HCT116 (cell line): ENCODE results near the gene TBRG4.

Source experiments
- CBX3 ChIP-seq: IDR thresholded peaks from 2 replicates; pipeline ENCODE4 v1.6.1; 2012; ENCODE audit warnings: low read depth
- EZH2 ChIP-seq: fragments of 200-600 bp; sonication (generic); IDR thresholded peaks from 2 replicates; pipeline ENCODE4 v1.6.1; 2017; ENCODE audit warnings: antibody characterized with exemption, mixed run types
- EZH2phosphoT487 ChIP-seq: fragments of 200-600 bp; IDR thresholded peaks from 2 replicates; pipeline ENCODE4 v1.6.1; 2018; ENCODE audit warnings: antibody characterized with exemption, borderline replicate concordance
- JUND ChIP-seq: IDR thresholded peaks from 2 replicates; pipeline ENCODE4 v1.6.1; 2012
- POLR2A ChIP-seq: IDR thresholded peaks from 2 replicates; pipeline ENCODE4 v1.7.0; 2011; ENCODE audit warnings: borderline replicate concordance; ENCODE audit not compliant: insufficient read depth, insufficient read length; ENCODE audit errors: extremely low read depth
- POLR2AphosphoS5 ChIP-seq: IDR thresholded peaks from 2 replicates; pipeline ENCODE4 v1.6.1; 2011; ENCODE audit warnings: mild to moderate bottlenecking, low read depth, low read length, moderate library complexity
- RAD21 ChIP-seq: IDR thresholded peaks from 2 replicates; pipeline ENCODE4 v1.6.1; 2012; ENCODE audit warnings: low read depth, mild to moderate bottlenecking
- SIN3A ChIP-seq: IDR thresholded peaks from 2 replicates; pipeline ENCODE4 v1.6.1; 2012; ENCODE audit warnings: low read depth
- SP1 ChIP-seq: IDR thresholded peaks from 2 replicates; pipeline ENCODE4 v1.6.1; 2012; ENCODE audit warnings: low read depth
- TCF7L2 ChIP-seq: IDR thresholded peaks from 2 replicates; pipeline ENCODE4 v1.7.0; 2011; ENCODE audit warnings: borderline replicate concordance, inconsistent platforms; ENCODE audit not compliant: insufficient read depth, insufficient read length; ENCODE audit errors: extremely low read depth
- TF ChIP-seq, protein P1 (sequence below), 3 experiments: fragments of 200-600 bp in 1 of 3; sonication (generic) in 1 of 3; IDR thresholded peaks in 2 of 3; conservative IDR thresholded peaks in 1 of 3; 2 replicates each; pipeline ENCODE4 v1.5.1; 2012 to 2017; ENCODE audit warnings: low read depth in 2 of 3, low read length in 2 of 3, antibody characterized with exemption in 1 of 3, borderline replicate concordance in 1 of 3, control low read depth in 1 of 3, mild to moderate bottlenecking in 1 of 3, mixed read lengths in 1 of 3, mixed run types in 1 of 3, moderate library complexity in 1 of 3; ENCODE audit not compliant: insufficient read depth in 1 of 3
- TF ChIP-seq, protein P2 (sequence below): IDR thresholded peaks from 2 replicates; pipeline ENCODE4 v1.6.1; 2012

DNA sequence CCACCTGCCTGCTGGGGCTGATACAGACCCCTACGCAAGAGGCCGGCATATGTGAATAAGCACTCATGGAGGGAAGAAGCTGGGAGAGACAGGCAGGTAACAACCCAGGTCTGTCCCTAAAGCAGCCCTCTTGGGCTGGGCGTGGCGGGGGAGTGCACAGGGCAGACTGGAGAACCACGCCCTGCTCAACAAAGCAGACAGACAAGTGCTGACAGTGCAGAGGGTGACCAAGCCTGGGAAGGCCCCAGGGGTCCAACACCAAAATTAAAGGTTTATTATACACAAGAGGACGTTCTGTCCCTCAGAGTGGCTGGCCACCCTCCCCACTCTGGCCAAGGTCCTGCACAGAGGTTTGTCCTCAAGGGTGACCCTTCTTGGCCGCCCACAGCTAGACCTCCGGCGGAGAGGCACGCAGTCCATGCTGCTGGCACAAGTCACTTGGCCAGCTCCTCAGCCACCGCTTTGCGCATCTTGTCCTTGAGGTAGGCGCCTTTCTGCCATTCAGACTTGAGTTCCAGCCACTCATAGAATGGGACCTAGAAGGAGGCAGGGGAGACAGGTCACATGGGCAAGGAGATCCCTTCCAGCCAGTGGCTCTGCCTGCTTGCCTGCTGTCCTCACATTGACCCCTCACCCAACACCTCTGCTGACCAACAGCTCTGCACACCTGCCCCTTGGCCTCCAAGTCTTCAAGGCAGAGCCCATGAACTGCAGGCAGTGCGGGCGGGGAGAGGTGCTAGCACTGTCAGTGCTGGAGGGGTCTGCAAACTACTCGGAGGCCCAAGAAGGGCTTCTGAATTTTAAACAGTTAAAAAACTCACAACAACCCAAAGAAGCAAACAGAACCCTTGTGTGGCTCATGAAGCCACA is 11.4 kb downstream of the TBRG4 start:
- TF ChIP-seq, protein P1, sequence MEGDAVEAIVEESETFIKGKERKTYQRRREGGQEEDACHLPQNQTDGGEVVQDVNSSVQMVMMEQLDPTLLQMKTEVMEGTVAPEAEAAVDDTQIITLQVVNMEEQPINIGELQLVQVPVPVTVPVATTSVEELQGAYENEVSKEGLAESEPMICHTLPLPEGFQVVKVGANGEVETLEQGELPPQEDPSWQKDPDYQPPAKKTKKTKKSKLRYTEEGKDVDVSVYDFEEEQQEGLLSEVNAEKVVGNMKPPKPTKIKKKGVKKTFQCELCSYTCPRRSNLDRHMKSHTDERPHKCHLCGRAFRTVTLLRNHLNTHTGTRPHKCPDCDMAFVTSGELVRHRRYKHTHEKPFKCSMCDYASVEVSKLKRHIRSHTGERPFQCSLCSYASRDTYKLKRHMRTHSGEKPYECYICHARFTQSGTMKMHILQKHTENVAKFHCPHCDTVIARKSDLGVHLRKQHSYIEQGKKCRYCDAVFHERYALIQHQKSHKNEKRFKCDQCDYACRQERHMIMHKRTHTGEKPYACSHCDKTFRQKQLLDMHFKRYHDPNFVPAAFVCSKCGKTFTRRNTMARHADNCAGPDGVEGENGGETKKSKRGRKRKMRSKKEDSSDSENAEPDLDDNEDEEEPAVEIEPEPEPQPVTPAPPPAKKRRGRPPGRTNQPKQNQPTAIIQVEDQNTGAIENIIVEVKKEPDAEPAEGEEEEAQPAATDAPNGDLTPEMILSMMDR (IDR thresholded peaks at IDR 0.05 in 2 of 3, conservative IDR thresholded peaks at IDR 0.05 in 1 of 3; ENCODE audit: borderline replicate concordance in 1 of 3, insufficient read depth in 1 of 3, low read depth in 2 of 3, low read length in 2 of 3), result no peak
- TF ChIP-seq EZH2phosphoT487 (no peak), POLR2A (no peak), CBX3 (no peak), POLR2AphosphoS5 (no peak), EZH2 (no peak), SP1 (no peak), RAD21 (no peak), SIN3A (no peak), TCF7L2 (no peak), JUND (no peak)
- TF ChIP-seq, protein P2, sequence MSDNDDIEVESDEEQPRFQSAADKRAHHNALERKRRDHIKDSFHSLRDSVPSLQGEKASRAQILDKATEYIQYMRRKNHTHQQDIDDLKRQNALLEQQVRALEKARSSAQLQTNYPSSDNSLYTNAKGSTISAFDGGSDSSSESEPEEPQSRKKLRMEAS, result no peak
